Hepatocyte (in vitro differentiated cells): Measurements from ENCODE around the gene LGALS12. TPM values are rescaled to one million over a fixed set of nuclear protein-coding genes. Genes with fewer than 3 reads are reported as not detected.

Experiments
- DNase-seq: peaks from one replicate; pipeline ENCODE4 v3.0.0-alpha.2; 2016; ENCODE audit warnings: low spot score
- H2AFZ ChIP-seq: fragments of 200-600 bp; sonication (generic); 2 replicates; pipeline ENCODE4 v1.6.0; 2016; ENCODE audit warnings: antibody characterized with exemption, mild to moderate bottlenecking
- H3K27ac ChIP-seq: fragments of 200-600 bp; sonication (generic); 2 replicates; pipeline ENCODE4 v1.5.1; 2016; ENCODE audit warnings: mild to moderate bottlenecking
- H3K27me3 ChIP-seq: fragments of 200-600 bp; sonication (generic); 2 replicates; pipeline ENCODE4 v1.6.1; 2016
- H3K36me3 ChIP-seq: fragments of 200-600 bp; sonication (generic); replicated peaks from 2 replicates; pipeline ENCODE4 v1.5.1; 2016; ENCODE audit warnings: low read depth; ENCODE audit not compliant: insufficient read depth
- H3K4me1 ChIP-seq: fragments of 200-600 bp; sonication (generic); 2 replicates; pipeline ENCODE4 v1.5.1; 2016; ENCODE audit warnings: mild to moderate bottlenecking, moderate library complexity; ENCODE audit not compliant: insufficient read depth
- H3K4me2 ChIP-seq: fragments of 200-600 bp; sonication (generic); 2 replicates; pipeline ENCODE4 v1.6.0; 2016
- H3K4me3 ChIP-seq: fragments of 200-600 bp; sonication (generic); 2 replicates; pipeline ENCODE4 v1.5.1; 2016; ENCODE audit warnings: mild to moderate bottlenecking
- H3K79me2 ChIP-seq: fragments of 200-600 bp; sonication (generic); 2 replicates; pipeline ENCODE4 v1.6.0; 2017; ENCODE audit warnings: mild to moderate bottlenecking
- H3K9me2 ChIP-seq: fragments of 200-600 bp; sonication (generic); replicated peaks from 2 replicates; pipeline ENCODE4 v1.6.0; 2017; ENCODE audit warnings: mild to moderate bottlenecking; ENCODE audit not compliant: insufficient read depth
- H3K9me3 ChIP-seq: fragments of 200-600 bp; sonication (generic); 2 replicates; pipeline ENCODE4 v1.5.1; 2016; ENCODE audit warnings: low read depth, mild to moderate bottlenecking
- H4K20me1 ChIP-seq: fragments of 200-600 bp; sonication (generic); 2 replicates; pipeline ENCODE4 v1.6.0; 2016; ENCODE audit warnings: mild to moderate bottlenecking; ENCODE audit not compliant: insufficient read depth, poor library complexity, severe bottlenecking
- EZH2 ChIP-seq: fragments of 200-600 bp; sonication (generic); IDR thresholded peaks from 2 replicates; pipeline ENCODE4 v1.6.1; 2016; ENCODE audit warnings: antibody characterized with exemption, mild to moderate bottlenecking, borderline replicate concordance
- EZH2phosphoT487 ChIP-seq: fragments of 200-600 bp; sonication (generic); IDR thresholded peaks from one replicate; pipeline ENCODE4 v1.6.1; 2018; ENCODE audit warnings: antibody characterized with exemption, mild to moderate bottlenecking, low read depth, moderate library complexity; ENCODE audit not compliant: unreplicated experiment, severe bottlenecking
- WGBS: methylation state at CpG from one replicate; pipeline ENCODE4 v1.1.6; 2016; ENCODE audit warnings: low lambda C conversion rate; ENCODE audit errors: missing lambda C conversion rate; 5-methylcytosine and 5-hydroxymethylcytosine counted together
- polyA plus RNA-seq: library from polyadenylated mRNA; unstranded; fragments of >200 nt; fragmentation: Nextera tagmentation; extraction: Ambion mirVana; gene quantifications from 2 replicates; pipeline ENCODE4 v1.2.1, GENCODE V29; 2016
- total RNA-seq: library from RNA; depleted of rRNA; stranded (reverse); fragments of >200 nt; gene quantifications from 2 replicates; pipeline ENCODE4 v1.2.3, GENCODE V29; 2014
- TF ChIP-seq, protein P1 (sequence below): fragments of 200-600 bp; sonication (generic); IDR thresholded peaks from 2 replicates; pipeline ENCODE4 v1.5.1; 2016; ENCODE audit warnings: antibody characterized with exemption, mild to moderate bottlenecking; ENCODE audit not compliant: poor library complexity

LGALS12 gene
- total and polyA plus RNA-seq, 2 experiments from 2014 or later = not detected

DNA sequence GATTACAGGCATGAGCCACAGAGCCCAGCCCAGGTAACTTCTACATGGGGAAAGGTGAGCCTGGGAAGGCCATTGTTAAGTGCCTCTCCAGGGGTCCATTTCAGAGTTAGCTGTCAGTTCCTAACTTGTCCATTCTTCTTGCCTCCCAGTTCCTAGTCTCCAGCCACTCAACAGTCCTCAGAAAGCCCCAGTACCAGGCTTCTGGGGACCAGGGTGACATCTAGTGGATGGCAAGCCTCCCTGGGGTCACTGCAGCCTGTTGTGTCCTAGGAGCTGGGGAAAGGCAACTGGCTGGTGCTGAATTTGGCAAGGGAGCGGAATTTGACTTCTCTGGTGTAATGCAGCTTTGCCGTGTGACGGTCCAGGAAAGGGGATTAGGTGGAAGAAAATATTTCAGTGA is 2.1 kb downstream of the LGALS12 start:
- 90% methylated on average over 3 of the region's 3 CpGs for WGBS

DNA sequence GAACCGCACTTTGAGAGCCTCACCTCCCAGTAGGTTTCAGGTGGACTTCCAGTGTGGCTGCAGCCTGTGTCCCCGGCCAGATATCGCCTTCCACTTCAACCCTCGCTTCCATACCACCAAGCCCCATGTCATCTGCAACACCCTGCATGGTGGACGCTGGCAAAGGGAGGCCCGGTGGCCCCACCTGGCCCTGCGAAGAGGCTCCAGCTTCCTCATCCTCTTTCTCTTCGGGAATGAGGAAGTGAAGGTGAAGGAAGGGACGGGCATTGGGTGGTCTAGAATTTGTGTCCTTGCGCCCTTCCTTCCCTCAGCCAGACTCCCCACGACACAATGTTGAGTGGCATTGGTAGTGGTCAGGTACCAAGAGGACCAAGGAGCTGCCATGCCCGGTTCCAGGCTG is 2.9 kb downstream of the LGALS12 start:
- TF ChIP-seq, protein P1, sequence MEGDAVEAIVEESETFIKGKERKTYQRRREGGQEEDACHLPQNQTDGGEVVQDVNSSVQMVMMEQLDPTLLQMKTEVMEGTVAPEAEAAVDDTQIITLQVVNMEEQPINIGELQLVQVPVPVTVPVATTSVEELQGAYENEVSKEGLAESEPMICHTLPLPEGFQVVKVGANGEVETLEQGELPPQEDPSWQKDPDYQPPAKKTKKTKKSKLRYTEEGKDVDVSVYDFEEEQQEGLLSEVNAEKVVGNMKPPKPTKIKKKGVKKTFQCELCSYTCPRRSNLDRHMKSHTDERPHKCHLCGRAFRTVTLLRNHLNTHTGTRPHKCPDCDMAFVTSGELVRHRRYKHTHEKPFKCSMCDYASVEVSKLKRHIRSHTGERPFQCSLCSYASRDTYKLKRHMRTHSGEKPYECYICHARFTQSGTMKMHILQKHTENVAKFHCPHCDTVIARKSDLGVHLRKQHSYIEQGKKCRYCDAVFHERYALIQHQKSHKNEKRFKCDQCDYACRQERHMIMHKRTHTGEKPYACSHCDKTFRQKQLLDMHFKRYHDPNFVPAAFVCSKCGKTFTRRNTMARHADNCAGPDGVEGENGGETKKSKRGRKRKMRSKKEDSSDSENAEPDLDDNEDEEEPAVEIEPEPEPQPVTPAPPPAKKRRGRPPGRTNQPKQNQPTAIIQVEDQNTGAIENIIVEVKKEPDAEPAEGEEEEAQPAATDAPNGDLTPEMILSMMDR = no peak
- TF ChIP-seq EZH2phosphoT487 (no peak), EZH2 (no peak)
- Histone ChIP-seq H3K36me3 (no peaks in the 10 kb centered on the region), H3K9me3 (no peaks in the 10 kb centered on the region), H4K20me1 (no peaks in the 10 kb centered on the region), H2AFZ (no peak overlapping the region), H3K79me2 (no peaks in the 10 kb centered on the region), H3K4me2 (no peak overlapping the region), H3K27me3 (no peaks in the 10 kb centered on the region), H3K4me3 (no peak overlapping the region), H3K9me2 (no peaks in the 10 kb centered on the region), H3K4me1 (peaks cover 5% of the 10 kb centered on the region), H3K27ac (no peak overlapping the region)
- DNase-seq = no peak
- WGBS = 97% methylated on average over 12 of the region's 12 CpGs

More for the DNA sequence above, 2.1 kb downstream of the LGALS12 start:
- H3K9me2 ChIP-seq = no peaks in the 10 kb centered on the region
- H3K4me3 ChIP-seq = no peak overlapping the region
- H2AFZ ChIP-seq = no peak overlapping the region
- no peak overlapping the region for H3K27ac ChIP-seq
- H3K36me3 ChIP-seq = no peaks in the 10 kb centered on the region
- H4K20me1 ChIP-seq = no peaks in the 10 kb centered on the region
- H3K27me3 ChIP-seq = no peaks in the 10 kb centered on the region
- H3K4me1 ChIP-seq = peaks cover 5% of the 10 kb centered on the region
- no peak for TF ChIP-seq EZH2phosphoT487
- TF ChIP-seq, protein P1 = peak; percentile 33
- H3K79me2 ChIP-seq = no peaks in the 10 kb centered on the region
- peak; percentile 59 for DNase-seq
- H3K4me2 ChIP-seq = no peak overlapping the region
- H3K9me3 ChIP-seq = no peaks in the 10 kb centered on the region

DNA sequence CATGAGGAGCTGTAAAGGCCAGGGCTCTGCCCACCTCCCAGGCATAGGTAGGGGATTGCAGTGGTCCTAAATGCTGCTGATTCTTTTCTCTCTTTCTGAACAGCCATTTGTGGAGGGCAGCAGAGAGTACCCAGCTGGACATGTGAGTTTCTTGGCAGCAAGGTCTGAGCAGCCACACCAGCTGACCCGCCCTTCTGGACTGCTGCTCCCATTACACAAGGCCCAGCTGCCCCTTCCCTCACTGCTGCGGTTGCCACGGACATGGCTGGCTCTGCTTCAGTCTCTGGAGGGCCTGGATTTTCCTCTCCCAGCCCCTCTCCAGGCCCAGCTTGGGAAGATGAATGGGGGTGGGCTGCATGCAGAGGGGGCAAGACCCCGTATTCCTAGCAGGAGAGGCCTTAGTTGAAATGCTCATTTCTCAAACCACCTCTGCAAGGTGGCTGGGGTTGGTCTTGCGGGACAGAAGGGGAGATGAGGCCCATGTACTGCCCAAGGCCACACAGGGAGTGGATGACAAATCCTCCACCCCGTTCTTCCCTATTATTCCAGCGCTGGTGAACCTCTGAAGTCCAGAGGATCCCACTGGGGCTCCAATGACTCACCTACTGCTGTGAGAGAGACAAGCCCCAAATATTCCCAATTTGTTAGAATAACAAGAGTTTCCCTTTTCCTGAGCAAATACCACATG is 4.6 kb downstream of the LGALS12 start:
- Histone ChIP-seq H3K9me3 (no peaks in the 10 kb centered on the region), H3K4me2 (no peak overlapping the region), H3K4me1 (no peaks in the 10 kb centered on the region), H3K9me2 (no peaks in the 10 kb centered on the region), H4K20me1 (no peaks in the 10 kb centered on the region), H2AFZ (no peak overlapping the region), H3K27me3 (no peaks in the 10 kb centered on the region), H3K36me3 (no peaks in the 10 kb centered on the region), H3K27ac (no peak overlapping the region), H3K4me3 (no peak overlapping the region), H3K79me2 (no peaks in the 10 kb centered on the region)
- no peak for TF ChIP-seq EZH2
- no peak for TF ChIP-seq EZH2phosphoT487
- TF ChIP-seq, protein P1 = no peak
- DNase-seq = peak; percentile 47
- WGBS = 78% methylated on average over 7 of the region's 7 CpGs
